Measurements from ENCODE around the gene KBTBD13. TPM values are rescaled to one million over a fixed set of nuclear protein-coding genes. Genes with fewer than 3 reads are reported as not detected.

The KBTBD13 gene
- total RNA-seq, 1 donor from 2014 or later, result 0.21 TPM

DNA sequence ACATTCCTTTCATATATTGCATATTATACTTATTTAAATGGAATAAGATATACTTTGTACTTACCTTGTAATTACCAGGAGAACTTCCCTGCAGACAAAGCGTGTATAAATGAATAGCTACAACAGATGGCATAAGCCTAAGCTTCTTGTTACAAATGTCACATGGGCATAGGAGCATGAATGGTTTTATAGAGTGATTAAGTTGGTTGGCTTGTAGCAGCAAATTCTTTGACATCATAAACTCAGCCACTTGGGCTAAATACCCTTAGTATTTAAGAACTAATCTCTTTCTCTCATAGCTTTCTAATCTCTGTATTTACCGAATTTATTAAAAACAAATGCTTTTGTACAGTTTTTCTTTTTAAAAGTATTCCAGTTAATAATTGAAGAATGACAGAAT is 38.5 kb downstream of the KBTBD13 start, which contains the start of gene UBAP1L:
TSS of gene UBAP1L (minus strand) at position 115 of the 400 bp plus-strand sequence. CDS start 8,985 bp downstream, outside the sequence.
- no peak for DNase-seq (ENCODE audit: low spot score in 2 of 2)
- Histone ChIP-seq H3K27ac (no peak within 1 kb of the TSS), H3K36me3 (peaks cover 52 to 64% of the 10 kb centered on the region in 2 donors), H3K9me3 (no peaks in the 10 kb centered on the region), H3K4me1 (no peaks in the 10 kb centered on the region), H3K27me3 (no peaks in the 10 kb centered on the region), H3K4me3 (no peak within 1 kb of the TSS)
- intact Hi-C loops (cut with DNase I), result no loop called here
- TF ChIP-seq, protein P1, sequence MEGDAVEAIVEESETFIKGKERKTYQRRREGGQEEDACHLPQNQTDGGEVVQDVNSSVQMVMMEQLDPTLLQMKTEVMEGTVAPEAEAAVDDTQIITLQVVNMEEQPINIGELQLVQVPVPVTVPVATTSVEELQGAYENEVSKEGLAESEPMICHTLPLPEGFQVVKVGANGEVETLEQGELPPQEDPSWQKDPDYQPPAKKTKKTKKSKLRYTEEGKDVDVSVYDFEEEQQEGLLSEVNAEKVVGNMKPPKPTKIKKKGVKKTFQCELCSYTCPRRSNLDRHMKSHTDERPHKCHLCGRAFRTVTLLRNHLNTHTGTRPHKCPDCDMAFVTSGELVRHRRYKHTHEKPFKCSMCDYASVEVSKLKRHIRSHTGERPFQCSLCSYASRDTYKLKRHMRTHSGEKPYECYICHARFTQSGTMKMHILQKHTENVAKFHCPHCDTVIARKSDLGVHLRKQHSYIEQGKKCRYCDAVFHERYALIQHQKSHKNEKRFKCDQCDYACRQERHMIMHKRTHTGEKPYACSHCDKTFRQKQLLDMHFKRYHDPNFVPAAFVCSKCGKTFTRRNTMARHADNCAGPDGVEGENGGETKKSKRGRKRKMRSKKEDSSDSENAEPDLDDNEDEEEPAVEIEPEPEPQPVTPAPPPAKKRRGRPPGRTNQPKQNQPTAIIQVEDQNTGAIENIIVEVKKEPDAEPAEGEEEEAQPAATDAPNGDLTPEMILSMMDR (IDR thresholded peaks at IDR 0.05), result no peak

DNA sequence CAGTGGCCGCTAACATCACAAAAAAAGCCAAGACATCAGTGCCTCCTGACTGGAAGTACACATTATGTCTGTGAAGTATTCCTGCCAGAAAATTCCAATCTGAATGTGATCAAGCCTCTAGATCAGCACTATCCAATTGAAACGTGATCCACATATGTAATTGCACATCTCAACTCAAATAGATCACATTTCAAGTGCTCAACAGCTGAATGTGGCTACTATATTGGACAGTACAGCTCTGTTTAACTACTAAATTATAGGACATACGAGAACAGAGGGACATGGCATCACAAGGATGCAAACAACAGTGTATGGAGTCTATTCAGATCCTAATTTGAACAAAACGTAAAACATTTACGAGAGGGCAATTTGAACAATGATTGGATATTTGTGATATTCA is 39.0 kb downstream of the KBTBD13 start:
- TF ChIP-seq, protein P1 (IDR thresholded peaks at IDR 0.05), result no peak
- H3K27ac ChIP-seq, result no peak overlapping the region
- H3K9me3 ChIP-seq, result no peaks in the 10 kb centered on the region
- no peak for DNase-seq (ENCODE audit: low spot score in 2 of 2)
- no peaks in the 10 kb centered on the region for H3K27me3 ChIP-seq
- H3K4me3 ChIP-seq, result no peak overlapping the region
- H3K36me3 ChIP-seq, result peaks cover 54 to 65% of the 10 kb centered on the region in 2 donors
- no peaks in the 10 kb centered on the region for H3K4me1 ChIP-seq
- intact Hi-C loops (cut with DNase I), result no loop called here

Other genes starting within 250 kb of the KBTBD13 start
- gene PLEKHO2, start 234.8 kb upstream of the KBTBD13 start, total RNA-seq, result 41.4 TPM
- gene ANKDD1A, start 164.8 kb upstream of the KBTBD13 start, total RNA-seq, result 28.6 TPM
- 41.5 TPM for gene SPG21, start 86.8 kb upstream of the KBTBD13 start, total RNA-seq
- gene MTFMT, start 47.1 kb upstream of the KBTBD13 start, total RNA-seq, result 54.7 TPM
- not detected for gene SLC51B, start 31.4 kb upstream of the KBTBD13 start, total RNA-seq
- gene RASL12, start 8.8 kb upstream of the KBTBD13 start, total RNA-seq, result 187 TPM
- gene UBAP1L, start 38.5 kb downstream of the KBTBD13 start, total RNA-seq, result 10.9 TPM
- 9.2 TPM for gene PDCD7, start 57.1 kb downstream of the KBTBD13 start, total RNA-seq
- gene CLPX, start 108.6 kb downstream of the KBTBD13 start, total RNA-seq, result 13.7 TPM
- gene CILP, start 134.7 kb downstream of the KBTBD13 start, total RNA-seq, result 1.8 TPM
- 2.9 TPM for gene PARP16, start 210.1 kb downstream of the KBTBD13 start, total RNA-seq
- not detected for gene RNU5A-1, start 219.3 kb downstream of the KBTBD13 start, total RNA-seq
- gene RNU5B-1, start 227.9 kb downstream of the KBTBD13 start, total RNA-seq, result not detected